Measurements from ENCODE around the gene LACRT. TPM values are rescaled to one million over a fixed set of nuclear protein-coding genes. Genes with fewer than 3 reads are reported as not detected.

The LACRT gene
- total RNA-seq, 1 donor from 2014 or later = not detected

DNA sequence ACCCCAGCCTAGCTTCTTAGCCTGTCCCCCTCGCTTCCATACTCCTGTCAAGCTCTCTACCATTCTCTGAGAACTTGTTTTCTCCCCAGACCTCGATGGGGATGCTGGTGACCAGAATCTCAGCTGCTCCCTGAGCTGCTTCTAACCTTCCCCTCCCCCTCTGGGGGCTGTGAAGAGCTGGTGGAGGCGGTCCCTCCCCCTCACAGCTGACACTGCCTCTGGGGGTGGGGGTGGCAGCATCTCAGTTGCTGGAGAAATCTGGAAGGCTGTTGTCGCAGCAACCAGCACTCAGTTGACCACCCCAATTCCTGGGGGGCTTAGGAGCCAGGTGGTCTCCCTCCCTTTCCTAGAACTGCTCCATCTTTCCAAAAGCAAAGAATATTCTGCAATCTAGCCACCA lies 51.0 kb downstream of the LACRT start:
- H2AFZ ChIP-seq (replicated peaks) = no peak overlapping the region
- H3K36me3 Mint-ChIP-seq = peaks cover 8% of the 10 kb centered on the region
- peaks cover 41% of the 10 kb centered on the region for H3K4me1 ChIP-seq
- no peaks in the 10 kb centered on the region for H3K36me3 ChIP-seq
- H3K9me3 ChIP-seq (ENCODE audit: low read depth) = no peaks in the 10 kb centered on the region
- peaks cover 74% of the 10 kb centered on the region for H3K4me1 Mint-ChIP-seq
- no peak overlapping the region for H3K4me3 ChIP-seq
- peak overlapping the region; percentile 22 for H3K4me2 ChIP-seq
- H3K27me3 ChIP-seq = peaks cover 28% of the 10 kb centered on the region
- H3K27me3 Mint-ChIP-seq (ENCODE audit: insufficient read depth, low read depth) = peaks cover 7% of the 10 kb centered on the region
- H3K9ac ChIP-seq = no peak overlapping the region
- no peak overlapping the region for H3K4me3 Mint-ChIP-seq
- TF ChIP-seq EZH2phosphoT487 (IDR thresholded peaks at IDR 0.05) (no peak), EZH2 (IDR thresholded peaks at IDR 0.05) (no peak)
- TF ChIP-seq, protein P1, sequence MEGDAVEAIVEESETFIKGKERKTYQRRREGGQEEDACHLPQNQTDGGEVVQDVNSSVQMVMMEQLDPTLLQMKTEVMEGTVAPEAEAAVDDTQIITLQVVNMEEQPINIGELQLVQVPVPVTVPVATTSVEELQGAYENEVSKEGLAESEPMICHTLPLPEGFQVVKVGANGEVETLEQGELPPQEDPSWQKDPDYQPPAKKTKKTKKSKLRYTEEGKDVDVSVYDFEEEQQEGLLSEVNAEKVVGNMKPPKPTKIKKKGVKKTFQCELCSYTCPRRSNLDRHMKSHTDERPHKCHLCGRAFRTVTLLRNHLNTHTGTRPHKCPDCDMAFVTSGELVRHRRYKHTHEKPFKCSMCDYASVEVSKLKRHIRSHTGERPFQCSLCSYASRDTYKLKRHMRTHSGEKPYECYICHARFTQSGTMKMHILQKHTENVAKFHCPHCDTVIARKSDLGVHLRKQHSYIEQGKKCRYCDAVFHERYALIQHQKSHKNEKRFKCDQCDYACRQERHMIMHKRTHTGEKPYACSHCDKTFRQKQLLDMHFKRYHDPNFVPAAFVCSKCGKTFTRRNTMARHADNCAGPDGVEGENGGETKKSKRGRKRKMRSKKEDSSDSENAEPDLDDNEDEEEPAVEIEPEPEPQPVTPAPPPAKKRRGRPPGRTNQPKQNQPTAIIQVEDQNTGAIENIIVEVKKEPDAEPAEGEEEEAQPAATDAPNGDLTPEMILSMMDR (IDR thresholded peaks at IDR 0.05) = no peak
- no peaks in the 10 kb centered on the region for H3K79me2 ChIP-seq (ENCODE audit: low read depth)
- H3F3A ChIP-seq (ENCODE audit: low read depth) = peaks cover 10% of the 10 kb centered on the region
- H3K27ac Mint-ChIP-seq = no peak overlapping the region
- no peaks in the 10 kb centered on the region for H3K9me3 Mint-ChIP-seq
- H3K27ac ChIP-seq = no peak overlapping the region
- H4K20me1 ChIP-seq (ENCODE audit: low read depth) = peaks cover 10% of the 10 kb centered on the region
- no peak for DNase-seq (ENCODE audit: low spot score)

DNA sequence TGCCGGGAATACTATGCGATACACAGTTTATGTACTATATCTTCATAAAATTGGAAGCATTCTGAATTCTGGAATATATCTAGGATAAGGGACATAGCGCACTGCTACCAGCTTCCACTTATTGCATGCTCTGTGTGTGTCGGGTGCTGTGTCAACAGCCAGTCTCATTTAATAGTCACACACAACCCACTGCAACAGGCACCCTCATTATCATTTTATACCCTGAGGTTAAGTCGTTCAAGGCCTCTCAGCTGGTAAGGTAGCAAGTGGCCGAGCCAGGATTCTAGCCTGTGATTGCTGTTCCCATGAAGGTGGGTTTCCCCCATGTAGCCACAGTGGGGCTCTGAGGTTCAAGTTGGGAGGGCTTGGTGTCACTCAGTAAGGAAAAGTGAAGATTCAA lies 53.3 kb downstream of the LACRT start:
- H3K4me3 ChIP-seq = no peak overlapping the region

More for the DNA sequence above, 53.3 kb downstream of the LACRT start:
- no peak overlapping the region for H3K4me3 Mint-ChIP-seq
- peaks cover 5% of the 10 kb centered on the region for H3K27me3 ChIP-seq
- DNase-seq (ENCODE audit: low spot score) = no peak
- H3K9ac ChIP-seq = no peak overlapping the region
- H3K27ac ChIP-seq = no peak overlapping the region
- H2AFZ ChIP-seq (replicated peaks) = no peak overlapping the region
- H3K36me3 Mint-ChIP-seq = peaks cover 15% of the 10 kb centered on the region
- no peaks in the 10 kb centered on the region for H3K9me3 Mint-ChIP-seq
- H3K9me3 ChIP-seq (ENCODE audit: low read depth) = no peaks in the 10 kb centered on the region
- no peaks in the 10 kb centered on the region for H3K79me2 ChIP-seq (ENCODE audit: low read depth)
- no peak for TF ChIP-seq EZH2 (IDR thresholded peaks at IDR 0.05)
- no peak for TF ChIP-seq EZH2phosphoT487 (IDR thresholded peaks at IDR 0.05)
- TF ChIP-seq, protein P1 (IDR thresholded peaks at IDR 0.05) = no peak
- H3K36me3 ChIP-seq = no peaks in the 10 kb centered on the region
- no peak overlapping the region for H3K27ac Mint-ChIP-seq
- peaks cover 6% of the 10 kb centered on the region for H3K27me3 Mint-ChIP-seq (ENCODE audit: insufficient read depth, low read depth)
- H3K4me2 ChIP-seq = no peak overlapping the region
- no peaks in the 10 kb centered on the region for H4K20me1 ChIP-seq (ENCODE audit: low read depth)
- H3F3A ChIP-seq (ENCODE audit: low read depth) = no peaks in the 10 kb centered on the region
- H3K4me1 Mint-ChIP-seq = peaks cover 69% of the 10 kb centered on the region
- peaks cover 28% of the 10 kb centered on the region for H3K4me1 ChIP-seq

Other genes with a start within 250 kb of the LACRT start
- 37.7 and 70.8 TPM in 2 replicates for gene ITGA5, start 215.6 kb downstream of the LACRT start, total RNA-seq (ENCODE audit: low replicate concordance)
- not detected in 2 replicates for gene GTSF1, start 161.3 kb downstream of the LACRT start, total RNA-seq (ENCODE audit: low replicate concordance)
- 0.43 and 2.1 TPM in 2 replicates for gene NCKAP1L, start 137.1 kb downstream of the LACRT start, total RNA-seq (ENCODE audit: low replicate concordance)
- gene PDE1B, start 85.3 kb downstream of the LACRT start, total RNA-seq (ENCODE audit: low replicate concordance) = 1.5 and 5.3 TPM in 2 replicates
- 2.3 and 3.8 TPM in 2 replicates for gene PPP1R1A, start 46.2 kb downstream of the LACRT start, total RNA-seq (ENCODE audit: low replicate concordance)
- gene DCD, start 13.5 kb upstream of the LACRT start, total RNA-seq (ENCODE audit: low replicate concordance) = not detected in 2 replicates
- not detected in 2 replicates for gene MUCL1, start 219.6 kb upstream of the LACRT start, total RNA-seq (ENCODE audit: low replicate concordance)